Fibroblast of skin of left quadriceps (primary cell): Measurements from ENCODE around the gene KIAA0513.
A peak's percentile ranks its signal among the peaks of the same experiment; 100 is the strongest.

Source experiments
- DNase-seq, 2 experiments: peaks; one replicate each; pipeline ENCODE4 v3.0.0-alpha.2; 2013; ENCODE audit warnings: low read depth in 2 of 2

The KIAA0513 gene

GRCh38 chr16:85027349-85027957, at the start of gene KIAA0513:
KIAA0513 (plus strand) TSS chr16:85027795; CDS start chr16:85067072, 39,277 bp downstream.
- peak; percentile 85 to 87 for DNase-seq

GRCh38 chr16:84979516-84979915, 48.1 kb upstream of the KIAA0513 start:
- DNase-seq: no peak

GRCh38 chr16:84982434-84982833, 45.2 kb upstream of the KIAA0513 start:
- no peak for DNase-seq

GRCh38 chr16:84985079-84986065, 42.2 kb upstream of the KIAA0513 start:
- DNase-seq: peak; percentile 85

GRCh38 chr16:84986102-84986501, 41.5 kb upstream of the KIAA0513 start:
- DNase-seq: no peak

- no peak for DNase-seq
Observed at GRCh38 chr16:84986879-84987278, 40.7 kb upstream of the KIAA0513 start.

GRCh38 chr16:84988328-84989080, 39.1 kb upstream of the KIAA0513 start:
- no peak for DNase-seq

- DNase-seq: no peak
Observed at GRCh38 chr16:84989749-84990620, 37.6 kb upstream of the KIAA0513 start.

- no peak for DNase-seq
Observed at GRCh38 chr16:84990782-84991181, 36.8 kb upstream of the KIAA0513 start.

GRCh38 chr16:84992717-84993075, 34.9 kb upstream of the KIAA0513 start:
- no peak for DNase-seq

GRCh38 chr16:84993926-84994325, 33.7 kb upstream of the KIAA0513 start:
- no peak for DNase-seq

- no peak for DNase-seq
Observed at GRCh38 chr16:84995663-84996062, 31.9 kb upstream of the KIAA0513 start.

- no peak for DNase-seq
Observed at GRCh38 chr16:84996365-84996764, 31.2 kb upstream of the KIAA0513 start.

GRCh38 chr16:84999200-84999599, 28.4 kb upstream of the KIAA0513 start:
- DNase-seq: no peak

GRCh38 chr16:84999857-85000480, 27.6 kb upstream of the KIAA0513 start:
- DNase-seq: no peak

- no peak for DNase-seq
Observed at GRCh38 chr16:85002099-85002541, 25.5 kb upstream of the KIAA0513 start.

GRCh38 chr16:85002608-85003007, 25.0 kb upstream of the KIAA0513 start:
- DNase-seq: no peak

GRCh38 chr16:85003076-85003475, 24.5 kb upstream of the KIAA0513 start:
- DNase-seq: no peak

GRCh38 chr16:85003725-85004586, 23.6 kb upstream of the KIAA0513 start:
- DNase-seq: no peak
